ENCODE data around the gene COL28A1.
"Not testable (repeated sequence)": the region's sequence is repeated elsewhere in the genome, so short reads cannot be mapped to it uniquely, and the experiment has no call there.

COL28A1 gene

DNA sequence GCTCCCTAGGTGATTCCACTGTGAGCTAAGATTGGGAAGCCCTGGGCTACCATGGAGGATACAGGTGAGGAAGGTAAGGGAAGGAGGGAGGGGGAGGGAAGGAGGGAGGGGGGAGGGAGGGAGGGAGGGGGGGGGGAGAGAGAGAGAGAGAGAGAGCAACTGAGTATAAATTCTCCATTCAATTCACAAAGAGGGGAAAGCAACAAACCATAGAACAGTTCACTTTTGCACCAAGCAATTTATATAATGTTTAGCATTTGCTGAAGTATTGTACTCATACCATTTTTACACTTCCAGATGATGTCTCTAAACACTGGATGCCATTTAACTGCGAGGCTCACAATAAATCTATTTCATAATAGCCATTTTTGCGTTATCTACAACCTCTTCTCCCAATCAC lies 118.3 kb downstream of the COL28A1 start:
- no peak for DNase-seq (ENCODE audit: low read depth in 2 of 2)

DNA sequence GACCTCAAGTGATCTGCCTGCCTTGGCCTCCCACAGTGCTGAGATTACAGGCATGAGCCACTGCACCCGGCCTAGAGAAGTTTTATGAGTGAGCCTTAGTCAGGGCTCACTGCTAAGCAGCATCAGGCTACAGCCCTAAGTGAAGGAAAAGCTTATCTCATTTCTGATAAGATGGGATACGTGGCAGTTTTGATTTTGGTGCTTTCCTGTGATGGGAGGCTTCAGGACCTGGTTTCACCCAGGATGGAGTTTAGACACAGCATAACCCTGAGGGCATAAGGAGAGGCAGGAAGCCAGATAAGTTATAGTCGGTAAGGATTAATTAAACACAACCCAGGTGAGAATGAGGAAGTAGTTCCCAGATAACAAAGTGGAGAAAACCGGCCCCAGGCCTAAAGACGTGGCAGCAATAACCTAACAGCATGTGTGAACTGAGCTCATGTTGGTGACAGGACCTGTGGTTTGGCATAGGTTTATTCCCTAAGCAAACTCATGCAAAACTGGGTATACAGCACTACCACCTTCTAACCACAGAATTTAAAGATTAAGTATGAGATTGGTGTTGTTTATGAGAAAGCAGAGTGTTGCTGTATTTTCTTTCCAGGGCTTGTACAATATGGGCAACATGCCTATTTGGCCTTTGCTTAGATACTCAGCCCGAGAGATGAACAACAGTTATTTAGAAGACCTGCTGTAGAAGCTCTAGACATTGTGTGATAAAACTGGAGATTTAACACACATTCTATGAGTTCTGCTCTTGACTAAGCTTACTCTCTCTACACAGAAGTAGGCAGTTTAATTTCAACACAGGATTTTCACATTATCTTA lies 119.4 kb downstream of the COL28A1 start:
- DNase-seq (ENCODE audit: low read depth in 2 of 2) = no peak

DNA sequence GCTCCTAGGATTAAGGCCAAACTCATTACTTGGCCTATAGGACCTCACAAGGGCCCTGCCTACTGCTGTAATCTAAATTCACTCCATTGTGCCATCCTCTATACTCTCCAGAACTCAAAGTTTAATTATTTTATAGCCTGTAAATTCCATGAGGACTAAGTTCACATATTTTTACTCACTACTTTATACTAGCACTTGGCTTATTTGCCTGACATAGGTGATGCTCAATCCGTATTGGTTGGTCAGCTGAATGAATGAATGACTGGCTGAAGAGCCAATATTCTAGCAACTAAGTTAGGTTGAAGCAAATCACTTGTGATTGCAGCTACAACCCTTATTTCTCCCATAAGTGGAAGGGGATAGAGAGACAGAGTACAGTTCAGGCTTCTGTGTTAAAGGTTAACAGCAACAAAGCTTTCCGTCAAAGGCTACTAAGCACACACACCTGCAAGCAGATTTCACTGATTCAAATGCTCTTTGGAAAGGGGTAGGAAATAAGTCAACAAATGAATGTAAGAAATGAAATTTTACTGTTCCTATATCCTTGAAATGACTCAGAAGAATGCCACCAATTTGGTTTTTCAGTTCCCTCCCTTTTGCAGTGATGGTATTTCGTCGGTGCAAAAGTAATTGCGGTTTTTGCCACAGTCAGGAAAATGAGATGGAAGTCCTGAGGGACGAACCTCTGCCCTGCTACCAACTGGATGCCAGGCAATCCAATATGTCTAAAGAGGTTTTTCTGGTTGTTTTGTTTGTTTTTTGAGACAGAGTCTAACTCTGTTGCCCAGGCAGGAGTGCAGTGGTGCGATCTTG lies 120.7 kb downstream of the COL28A1 start:
- DNase-seq (ENCODE audit: low read depth in 2 of 2) = no peak

DNA sequence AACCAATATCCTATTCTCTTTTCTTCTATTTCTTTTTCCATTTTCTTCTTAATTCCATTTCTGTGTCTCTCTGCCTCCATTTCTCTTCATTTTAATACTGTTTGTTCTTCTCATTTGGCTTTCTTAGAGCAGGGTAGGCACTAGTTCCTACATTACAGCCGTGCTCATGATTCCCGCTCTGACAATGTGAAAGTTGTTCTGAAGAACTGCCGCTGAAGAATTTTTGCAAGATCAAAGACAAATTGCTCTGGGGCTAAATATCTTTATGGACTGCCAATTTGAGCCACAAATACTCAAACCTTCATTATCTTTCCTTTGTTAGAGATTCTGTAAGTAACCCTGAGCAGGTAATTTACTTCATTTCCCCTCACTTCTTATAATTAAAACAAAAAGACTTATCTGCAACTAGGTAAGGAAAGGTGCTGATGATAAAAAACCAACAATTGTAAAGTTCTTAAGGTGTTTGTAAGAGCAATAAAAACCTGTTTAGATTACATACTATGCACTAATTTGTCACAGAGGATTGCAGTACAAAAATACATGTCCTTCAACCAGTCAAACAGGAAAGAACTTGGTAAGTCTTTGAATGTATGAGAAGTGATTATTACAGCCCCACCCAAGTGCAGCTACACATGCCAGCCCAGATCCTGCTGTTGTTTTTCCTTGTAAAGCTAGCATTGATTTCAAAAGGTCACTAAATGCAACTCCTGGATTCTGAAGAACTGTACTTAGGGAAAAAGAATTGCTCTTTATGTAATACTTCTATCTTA lies 127.5 kb downstream of the COL28A1 start:
- no peak for DNase-seq (ENCODE audit: low read depth in 2 of 2)

DNA sequence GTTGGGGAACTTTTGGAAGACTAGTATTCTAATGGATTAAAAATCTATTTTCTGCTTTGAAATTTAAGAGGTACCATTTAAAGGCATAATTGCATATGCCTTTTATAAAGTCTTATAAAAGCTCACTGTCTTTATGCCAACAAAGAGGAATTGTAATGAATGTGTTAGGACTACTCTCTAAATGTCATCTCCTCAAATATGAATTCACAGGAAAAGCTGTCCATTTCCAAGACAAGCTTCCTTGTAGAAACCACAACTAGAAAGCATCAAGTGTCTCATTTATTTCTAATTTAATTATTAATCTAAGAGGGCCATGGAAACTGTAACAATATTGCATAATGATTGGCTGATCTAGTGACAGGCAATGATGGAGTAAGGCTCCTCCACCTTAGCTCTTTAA lies 130.2 kb downstream of the COL28A1 start:
- no peak for DNase-seq (ENCODE audit: low read depth in 2 of 2)

DNA sequence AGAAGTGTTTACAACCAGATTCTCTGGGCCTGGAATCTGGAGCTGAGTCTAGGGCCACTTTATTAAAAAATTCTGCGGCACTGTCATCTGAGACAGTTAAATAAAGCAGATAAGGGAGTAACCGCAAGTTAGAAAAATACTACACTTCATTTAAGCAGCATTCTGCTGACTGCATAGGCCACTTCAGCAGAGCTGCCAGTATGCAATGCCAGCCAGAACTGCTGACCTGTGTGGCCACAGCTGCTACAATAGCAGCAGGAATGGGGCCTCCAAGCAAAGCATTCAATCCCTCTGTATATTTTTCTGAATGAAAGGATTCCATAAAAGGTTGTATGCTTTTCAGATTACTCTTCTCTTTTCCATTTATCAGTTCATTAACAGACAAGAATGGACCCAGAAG lies 136.0 kb downstream of the COL28A1 start:
- DNase-seq (ENCODE audit: low read depth in 2 of 2) = no peak

DNA sequence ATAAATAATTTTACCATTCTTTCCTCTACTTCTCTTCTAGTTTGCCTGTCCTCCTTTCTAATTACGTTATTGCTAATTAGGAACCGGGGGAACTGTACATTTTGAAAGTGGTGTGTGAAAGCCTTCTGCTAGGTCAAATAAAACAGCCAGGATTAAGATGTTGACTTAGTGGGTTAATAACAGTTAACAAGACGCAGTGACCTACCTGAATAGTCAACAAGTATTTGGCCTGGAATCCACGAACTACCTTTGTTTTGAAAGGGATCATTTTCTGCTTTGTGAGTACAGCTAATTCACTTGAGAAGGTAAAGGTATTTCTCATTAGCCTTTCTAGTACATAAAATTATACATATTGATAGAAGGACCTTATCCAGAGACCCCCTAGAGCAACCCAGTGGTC lies 139.9 kb downstream of the COL28A1 start:
- DNase-seq (ENCODE audit: low read depth in 2 of 2) = no peak

DNA sequence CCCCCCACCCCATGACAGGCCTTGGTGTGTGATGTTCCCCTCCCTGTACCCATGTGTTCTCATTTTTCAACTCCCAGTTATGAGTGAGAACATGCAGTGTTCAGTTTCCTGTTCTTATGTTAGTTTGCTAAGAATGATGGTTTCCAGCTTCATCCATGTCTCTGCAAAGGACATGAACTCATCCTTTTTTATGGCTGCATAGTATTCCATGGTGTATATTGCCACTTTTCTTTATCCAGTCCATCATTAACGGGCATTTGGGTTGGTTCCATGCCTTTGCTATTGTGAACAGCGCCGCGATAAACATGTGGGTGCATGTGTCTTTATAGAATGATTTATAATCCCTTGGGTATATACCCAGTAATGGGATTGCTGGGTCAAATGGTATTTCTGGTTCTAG lies 147.5 kb downstream of the COL28A1 start:
- DNase-seq (ENCODE audit: low read depth in 2 of 2) = not testable (repeated sequence)

DNA sequence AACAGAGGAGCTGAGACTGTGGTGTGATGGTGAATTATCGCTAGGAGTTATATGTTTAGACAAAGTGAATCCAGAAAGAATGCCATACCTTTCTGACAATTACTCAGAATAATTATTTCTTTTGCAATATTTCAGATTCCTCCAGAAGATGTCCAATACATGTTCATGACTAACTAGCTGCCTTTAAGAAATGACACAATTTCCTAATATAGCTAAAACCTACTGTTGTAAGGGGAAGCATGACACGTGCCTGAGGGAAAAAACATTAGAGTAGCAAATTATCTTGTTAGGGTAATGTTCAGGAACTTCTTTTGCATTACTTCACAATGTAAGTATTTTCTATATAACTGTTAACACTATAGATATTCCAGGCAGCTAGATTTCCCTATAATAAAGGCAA lies 150.3 kb downstream of the COL28A1 start:
- DNase-seq (ENCODE audit: low read depth in 2 of 2) = no peak

DNA sequence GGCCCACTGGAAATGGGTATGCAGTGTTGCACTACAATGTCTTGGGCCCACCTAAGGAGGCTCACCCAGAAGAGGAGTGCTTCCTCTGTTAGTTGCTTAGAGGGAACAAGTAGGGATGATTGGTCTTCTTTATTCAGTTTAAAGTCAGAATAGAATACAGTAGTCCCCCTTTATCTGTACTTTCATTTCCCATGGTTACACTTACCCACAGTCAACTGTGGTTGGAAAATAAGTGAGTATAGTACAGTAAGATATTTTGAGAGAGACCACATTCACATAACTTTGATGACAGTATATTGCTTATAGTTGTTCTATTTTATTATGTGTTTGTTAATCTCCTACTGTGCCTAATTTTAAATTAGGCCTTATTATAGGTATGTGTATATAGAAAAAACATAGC lies 151.4 kb downstream of the COL28A1 start:
- no peak for DNase-seq (ENCODE audit: low read depth in 2 of 2)

DNA sequence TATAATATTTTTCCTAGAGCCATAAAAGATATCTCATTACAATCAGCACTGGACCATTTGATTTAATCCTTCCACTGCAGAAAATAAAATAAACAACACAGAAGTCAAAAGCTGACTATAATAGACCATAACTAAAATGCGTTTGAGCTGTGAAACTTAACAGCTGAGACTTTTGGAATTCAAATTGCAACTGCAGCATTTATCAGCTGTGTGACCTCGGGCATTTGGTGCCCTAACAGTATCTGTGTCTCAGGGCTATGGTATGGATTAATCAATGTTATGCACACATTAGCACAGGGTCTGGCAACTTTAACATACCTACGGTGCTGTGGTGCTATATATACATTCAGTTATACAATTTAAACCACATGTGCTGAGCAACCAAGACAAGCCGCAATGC lies 160.1 kb downstream of the COL28A1 start:
- no peak for DNase-seq (ENCODE audit: low read depth in 2 of 2)

DNA sequence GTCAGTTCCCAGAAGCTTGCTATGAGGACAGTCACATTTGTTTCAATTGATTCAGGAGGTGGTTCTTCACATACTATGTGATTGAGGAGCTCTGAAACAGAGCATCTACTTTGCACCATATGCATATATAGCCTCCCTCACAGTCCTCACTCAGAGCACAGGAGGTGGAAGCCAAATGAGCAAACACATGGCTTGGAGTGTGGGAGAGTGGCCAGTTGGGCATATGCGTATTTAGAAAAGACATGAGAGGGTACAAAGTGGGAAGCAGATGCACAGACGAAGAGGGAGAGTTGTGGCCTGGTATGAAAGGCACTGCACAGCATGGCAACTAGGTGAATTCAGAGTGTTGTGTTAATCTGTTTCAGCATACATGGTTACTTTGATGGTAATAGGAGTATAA lies 165.6 kb downstream of the COL28A1 start:
- no peak for DNase-seq (ENCODE audit: low read depth in 2 of 2)

DNA sequence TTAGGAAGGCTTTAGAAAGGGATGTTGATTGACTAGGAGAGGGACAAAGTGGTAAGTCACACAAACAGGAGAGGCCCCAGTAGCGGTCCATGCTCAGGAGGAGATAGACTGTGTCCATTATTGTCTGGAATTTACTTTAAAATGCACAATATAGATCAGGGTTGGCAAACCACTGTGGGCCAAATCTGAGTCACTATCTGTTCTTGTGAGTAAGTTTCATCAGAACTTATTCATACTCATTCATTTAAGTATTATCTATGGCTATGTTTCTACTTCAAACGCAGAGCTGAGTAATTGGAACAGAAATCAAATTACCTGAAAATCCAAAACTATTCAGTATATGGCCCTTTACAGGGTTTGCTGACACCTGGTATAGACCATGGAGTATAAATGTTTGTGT lies 166.5 kb downstream of the COL28A1 start:
- no peak for DNase-seq (ENCODE audit: low read depth in 2 of 2)

DNA sequence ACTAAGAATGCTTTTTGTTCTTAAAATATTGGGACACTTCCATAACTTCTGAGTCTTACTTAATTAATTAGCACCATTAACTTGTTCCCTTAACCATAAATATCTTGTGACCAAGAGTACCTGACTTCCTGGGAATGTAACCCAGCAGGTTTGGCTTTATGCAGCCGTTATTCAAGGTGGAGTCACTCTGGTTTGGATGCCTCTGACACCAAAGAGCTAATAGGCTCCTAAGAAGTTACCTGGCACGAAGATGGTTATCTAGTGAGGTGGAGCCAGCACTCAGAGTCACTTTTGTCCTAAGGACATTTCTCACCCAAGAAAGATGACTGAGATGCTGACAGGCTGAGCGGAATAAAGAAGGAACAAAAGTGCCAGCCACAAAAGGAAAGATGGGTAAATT lies 181.0 kb downstream of the COL28A1 start:
- DNase-seq (ENCODE audit: low read depth in 2 of 2) = no peak

DNA sequence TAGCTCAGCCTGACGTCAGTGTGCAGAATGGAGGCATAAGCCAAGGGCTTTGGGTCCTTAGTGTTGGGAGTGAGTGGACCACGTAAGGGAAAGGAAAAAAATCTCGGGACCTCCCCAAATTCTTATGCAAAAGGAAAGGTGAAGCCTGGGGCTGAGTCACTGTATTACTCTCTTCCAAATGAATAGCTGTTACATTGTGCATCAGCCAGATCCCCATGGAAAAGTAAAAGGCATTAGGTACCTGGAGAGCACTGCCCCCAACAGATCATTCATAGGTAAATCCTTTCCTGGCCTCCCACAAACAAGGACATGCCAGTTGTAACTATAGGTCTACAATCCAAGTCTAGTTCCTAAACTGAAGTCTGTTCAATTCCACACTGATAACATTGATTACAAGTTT lies 182.8 kb downstream of the COL28A1 start:
- DNase-seq (ENCODE audit: low read depth in 2 of 2) = no peak

DNA sequence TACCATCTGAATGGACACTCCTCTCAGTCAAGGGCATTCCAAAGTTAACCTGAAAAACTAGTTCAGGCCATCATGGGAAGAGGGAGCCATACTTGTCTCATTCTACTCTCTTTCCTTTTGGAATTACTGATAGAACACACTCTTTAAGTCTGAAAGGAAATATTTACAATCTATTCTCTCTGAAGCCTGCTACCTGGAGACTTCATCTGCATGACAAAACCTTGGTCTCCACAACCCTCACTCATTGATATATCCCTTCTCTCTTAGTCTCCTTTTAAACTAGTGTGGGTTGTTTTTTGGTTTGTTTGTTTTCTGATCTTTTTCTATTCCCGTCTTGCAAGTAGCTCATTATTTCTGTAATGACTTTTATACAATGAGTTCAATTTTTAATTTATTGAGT lies 183.8 kb downstream of the COL28A1 start:
- DNase-seq (ENCODE audit: low read depth in 2 of 2) = no peak

DNA sequence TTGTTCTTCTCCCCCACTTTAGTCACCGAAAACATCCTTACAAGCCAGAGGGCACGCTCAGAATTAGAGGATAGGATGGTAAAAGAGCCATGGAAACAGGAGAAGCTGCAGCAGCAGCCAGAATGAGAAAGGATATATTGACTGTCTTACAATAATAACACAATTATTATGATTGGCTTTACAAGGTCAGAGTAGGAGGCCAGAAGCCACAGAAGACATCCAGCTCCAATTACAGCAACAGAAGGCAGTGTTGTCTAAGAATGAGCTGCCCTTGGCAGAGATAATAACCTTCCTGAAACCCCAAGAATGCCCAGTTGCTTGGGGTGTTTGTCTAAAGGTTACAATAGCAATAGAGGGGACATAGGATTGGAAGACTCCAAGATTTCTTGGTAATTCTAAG lies 184.5 kb downstream of the COL28A1 start:
- no peak for DNase-seq (ENCODE audit: low read depth in 2 of 2)

DNA sequence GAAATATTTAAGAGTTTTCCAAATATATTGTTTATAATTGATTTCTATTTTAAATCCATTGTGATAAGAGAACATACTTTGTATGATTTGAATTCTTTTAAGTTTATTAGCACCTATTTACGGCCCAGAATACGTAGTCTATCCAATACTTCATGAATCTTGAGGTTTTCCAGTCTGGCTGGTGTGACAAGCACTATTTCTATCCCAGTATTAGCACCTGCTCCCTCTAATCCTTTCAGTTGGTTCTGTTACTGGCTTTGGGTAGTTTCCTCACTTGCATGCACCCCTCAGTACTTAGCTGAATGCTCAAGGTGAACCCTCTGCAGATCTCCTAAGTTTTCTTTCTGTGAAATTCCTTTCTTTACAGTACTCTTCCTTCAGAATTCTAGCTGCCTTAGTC lies 186.5 kb downstream of the COL28A1 start:
- DNase-seq (ENCODE audit: low read depth in 2 of 2) = no peak

DNA sequence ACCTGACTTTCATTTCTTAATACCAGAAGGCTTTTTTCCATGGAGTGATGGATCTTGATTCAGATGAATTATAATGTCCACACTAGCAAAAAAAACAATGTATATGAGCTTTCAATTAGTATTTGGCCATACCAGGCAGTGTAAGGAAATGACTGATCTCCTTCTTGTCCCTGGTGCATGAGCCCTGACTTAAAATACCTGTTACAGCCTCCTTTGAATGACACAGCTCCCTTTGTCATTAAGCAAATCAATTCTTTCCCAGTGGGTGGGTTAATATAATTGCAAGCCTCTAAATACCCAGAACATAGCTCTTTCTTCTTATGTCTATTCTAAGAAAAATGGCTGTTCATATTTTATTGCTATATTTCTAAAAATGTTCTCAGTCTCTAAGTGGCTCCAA lies 188.6 kb downstream of the COL28A1 start:
- no peak for DNase-seq (ENCODE audit: low read depth in 2 of 2)

DNA sequence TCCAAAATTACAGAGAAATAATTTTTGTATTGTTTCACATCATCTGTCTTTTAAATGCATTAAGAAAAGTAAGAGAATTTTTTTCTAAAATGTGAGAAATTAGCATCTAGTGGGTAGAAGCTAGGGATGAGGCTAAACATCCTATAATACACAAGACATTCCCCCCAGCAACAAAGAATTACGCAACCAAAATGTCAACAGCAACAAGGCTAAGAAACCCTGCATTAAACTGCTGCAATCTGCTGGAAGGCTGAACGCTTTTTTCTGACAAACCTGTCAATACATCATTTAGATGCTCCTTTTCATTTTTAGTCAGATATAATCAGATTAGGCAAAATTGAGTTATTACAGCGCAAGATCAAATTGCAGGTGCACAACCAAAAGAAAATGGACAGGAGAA lies 191.1 kb downstream of the COL28A1 start:
- DNase-seq (ENCODE audit: low read depth in 2 of 2) = no peak

DNA sequence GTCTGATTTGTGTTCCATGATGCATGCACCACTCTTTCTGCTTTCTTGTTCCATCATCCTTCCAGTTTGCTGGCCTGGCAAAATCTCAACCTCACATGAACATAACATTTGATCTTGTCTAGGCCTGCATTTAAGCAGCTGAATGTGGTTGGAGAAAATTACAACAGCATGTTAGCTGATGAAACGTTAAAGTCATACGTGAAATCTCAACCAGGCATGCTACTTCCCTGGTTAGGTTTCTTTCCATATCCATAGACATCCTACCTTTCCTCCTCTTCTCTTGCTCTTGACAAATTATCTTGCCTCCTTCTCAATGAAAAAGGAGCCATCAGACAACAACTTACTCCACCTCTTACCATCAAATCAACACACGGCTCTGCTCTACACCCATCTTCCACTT lies 199.8 kb downstream of the COL28A1 start:
- no peak for DNase-seq (ENCODE audit: low read depth in 2 of 2)

DNA sequence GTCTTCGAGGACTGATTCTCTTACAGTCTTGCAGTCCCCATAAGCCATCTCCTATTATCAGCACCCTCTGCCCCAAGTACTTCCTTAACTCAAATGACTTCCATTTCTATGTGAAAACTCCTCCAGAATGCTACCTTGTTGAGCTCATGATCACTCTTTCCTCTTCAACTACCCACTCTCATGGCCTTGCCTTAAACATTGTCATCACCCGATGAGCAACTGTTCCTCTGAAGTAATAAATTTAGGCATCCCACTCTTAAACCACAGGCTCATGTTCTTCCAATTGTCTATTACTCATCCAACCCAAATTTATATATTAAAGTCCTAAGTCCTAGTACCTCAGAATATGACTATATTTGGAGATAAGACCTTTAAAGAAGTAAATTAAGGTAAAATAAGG lies 200.5 kb downstream of the COL28A1 start:
- no peak for DNase-seq (ENCODE audit: low read depth in 2 of 2)

DNA sequence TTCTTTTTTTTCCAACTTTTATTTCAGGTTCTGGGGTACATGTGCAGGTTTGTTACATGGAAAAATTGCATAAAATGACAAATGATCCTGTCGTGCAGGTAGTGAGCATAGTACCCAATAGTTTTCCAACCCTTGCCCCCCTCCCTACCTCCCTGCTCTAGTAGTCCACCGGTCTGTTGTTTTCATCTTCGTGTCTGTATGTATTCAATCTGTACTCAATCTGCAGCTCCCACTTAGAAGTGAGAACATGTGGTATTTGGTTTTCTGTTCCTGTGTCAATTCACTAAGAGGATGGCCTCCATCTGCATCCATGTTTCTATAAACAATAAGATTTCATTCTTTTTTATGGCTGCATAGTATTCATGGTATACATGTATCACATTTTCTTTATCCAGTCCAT lies 202.1 kb downstream of the COL28A1 start:
- no peak for DNase-seq (ENCODE audit: low read depth in 2 of 2)
